GM23338 (cell line): ENCODE measurements around the gene SH3BP2. TPM values are rescaled to one million over a fixed set of nuclear protein-coding genes. Genes with fewer than 3 reads are reported as not detected.

Experiments used
- ATAC-seq: fragments of 200-7000 bp; cut with Tn5 transposase; 3 replicates; pipeline ENCODE4 v1.9.1; 2020
- DNase-seq: peaks from one replicate; pipeline ENCODE4 v3.0.0-alpha.2; 2015; ENCODE audit warnings: low spot score
- H2AFZ ChIP-seq: fragments of 200-600 bp; sonication (generic); 2 replicates; pipeline ENCODE4 v1.8.0; 2016; ENCODE audit warnings: antibody characterized with exemption, mild to moderate bottlenecking, moderate library complexity
- H3F3A ChIP-seq: fragments of 200-600 bp; sonication (generic); replicated peaks from 2 replicates; pipeline ENCODE4 v1.8.0; 2017; ENCODE audit warnings: antibody characterized with exemption, mixed run types, low read depth
- H3K27ac ChIP-seq: fragments of 200-600 bp; sonication (generic); 2 replicates; pipeline ENCODE4 v1.6.1; 2016; ENCODE audit warnings: low read depth
- H3K27me3 ChIP-seq: fragments of 200-600 bp; sonication (generic); 2 replicates; pipeline ENCODE4 v1.8.0; 2016; ENCODE audit warnings: mild to moderate bottlenecking, mixed run types, moderate library complexity; ENCODE audit not compliant: insufficient read depth
- H3K36me3 ChIP-seq: fragments of 200-600 bp; sonication (generic); 2 replicates; pipeline ENCODE4 v1.8.0; 2016; ENCODE audit warnings: mild to moderate bottlenecking; ENCODE audit not compliant: insufficient read depth
- H3K4me1 ChIP-seq: fragments of 200-600 bp; sonication (generic); 2 replicates; pipeline ENCODE4 v1.8.0; 2016; ENCODE audit warnings: mild to moderate bottlenecking, moderate library complexity; ENCODE audit not compliant: insufficient read depth
- H3K4me2 ChIP-seq: fragments of 200-600 bp; sonication (generic); 2 replicates; pipeline ENCODE4 v1.7.1; 2017; ENCODE audit warnings: mixed run types
- H3K4me3 ChIP-seq: fragments of 200-600 bp; sonication (generic); 2 replicates; pipeline ENCODE4 v1.6.1; 2016; ENCODE audit warnings: mixed run types
- H3K79me2 ChIP-seq: fragments of 200-600 bp; sonication (generic); replicated peaks from 2 replicates; pipeline ENCODE4 v1.8.0; 2017; ENCODE audit warnings: mild to moderate bottlenecking; ENCODE audit not compliant: insufficient read depth
- H3K9me2 ChIP-seq: fragments of 200-600 bp; sonication (generic); 2 replicates; pipeline ENCODE4 v1.8.0; 2017; ENCODE audit not compliant: insufficient read depth
- H4K20me1 ChIP-seq: fragments of 200-600 bp; sonication (generic); replicated peaks from 2 replicates; pipeline ENCODE4 v1.8.0; 2017; ENCODE audit warnings: mild to moderate bottlenecking; ENCODE audit not compliant: insufficient read depth
- H3K27ac Mint-ChIP-seq: 2 replicates; pipeline ENCODE4 v1.8.0; 2020; ENCODE audit warnings: inconsistent platforms, mild to moderate bottlenecking, moderate library complexity, mixed read lengths
- H3K27me3 Mint-ChIP-seq: 3 replicates; pipeline ENCODE4 v1.8.0; 2022; ENCODE audit warnings: low read depth, mild to moderate bottlenecking, moderate library complexity, mixed read lengths, inconsistent platforms; ENCODE audit not compliant: insufficient read depth, poor library complexity
- H3K36me3 Mint-ChIP-seq: 3 replicates; pipeline ENCODE4 v1.8.0; 2021; ENCODE audit warnings: low read depth, mild to moderate bottlenecking, inconsistent platforms, moderate library complexity, mixed read lengths
- H3K4me1 Mint-ChIP-seq: 3 replicates; pipeline ENCODE4 v1.8.0; 2020; ENCODE audit warnings: mild to moderate bottlenecking, inconsistent platforms, mixed read lengths
- H3K4me3 Mint-ChIP-seq: 3 replicates; pipeline ENCODE4 v1.8.0; 2021; ENCODE audit warnings: moderate library complexity, mild to moderate bottlenecking, inconsistent platforms, mixed read lengths
- H3K9me3 Mint-ChIP-seq: 3 replicates; pipeline ENCODE4 v1.8.0; 2020; ENCODE audit warnings: moderate library complexity, mild to moderate bottlenecking, inconsistent platforms, mixed read lengths
- CREB1 ChIP-seq: fragments of 250-450 bp; sonication (Bioruptor Pico); IDR thresholded peaks from 2 replicates; pipeline ENCODE4 v1.5.0; 2020; ENCODE audit warnings: low read depth, mild to moderate bottlenecking, moderate library complexity
- EZH2 ChIP-seq: fragments of 200-600 bp; sonication (generic); IDR thresholded peaks from one replicate; pipeline ENCODE4 v1.8.0; 2017; ENCODE audit warnings: antibody characterized with exemption, mild to moderate bottlenecking, low read depth; ENCODE audit not compliant: unreplicated experiment
- EZH2phosphoT487 ChIP-seq: fragments of 200-600 bp; sonication (generic); IDR thresholded peaks from one replicate; pipeline ENCODE4 v1.8.1; 2018; ENCODE audit warnings: antibody characterized with exemption; ENCODE audit not compliant: unreplicated experiment
- JUNB ChIP-seq: IDR thresholded peaks from one replicate; pipeline ENCODE4 v1.6.1; 2016; ENCODE audit warnings: antibody characterized with exemption; ENCODE audit not compliant: unreplicated experiment
- NANOG ChIP-seq: IDR thresholded peaks from 2 replicates; pipeline ENCODE4 v1.6.1; 2016; ENCODE audit warnings: antibody characterized with exemption, borderline replicate concordance
- POLR2AphosphoS5 ChIP-seq: IDR thresholded peaks from 2 replicates; pipeline ENCODE4 v1.6.1; 2016; ENCODE audit warnings: antibody characterized with exemption, low read depth
- STAT1 ChIP-seq: IDR thresholded peaks from one replicate; pipeline ENCODE4 v1.6.1; 2016; ENCODE audit warnings: antibody characterized with exemption; ENCODE audit not compliant: unreplicated experiment
- ZNF114 ChIP-seq: fragments of 250-450 bp; sonication (Bioruptor Pico); IDR thresholded peaks from 2 replicates; pipeline ENCODE4 v1.5.0; 2020; ENCODE audit warnings: mild to moderate bottlenecking, moderate library complexity
- ZNF331 ChIP-seq: fragments of 250-450 bp; sonication (Bioruptor Pico); IDR thresholded peaks from 2 replicates; pipeline ENCODE4 v1.5.0; 2020; ENCODE audit warnings: low read depth, mild to moderate bottlenecking, moderate library complexity
- polyA plus RNA-seq: library from polyadenylated mRNA; unstranded; fragments of >200 nt; fragmentation: Nextera tagmentation; extraction: Ambion mirVana; gene quantifications from 2 replicates; pipeline ENCODE4 v1.2.1, GENCODE V29; 2016
- total RNA-seq: library from RNA; depleted of rRNA; stranded (reverse); fragments of >200 nt; shearing (Covaris generic); gene quantifications from 2 replicates; pipeline ENCODE4 v1.2.3, GENCODE V29; 2014
- TF ChIP-seq, protein P1 (sequence below): IDR thresholded peaks from one replicate; pipeline ENCODE4 v1.6.1; 2018; ENCODE audit warnings: antibody characterized with exemption; ENCODE audit not compliant: unreplicated experiment
- TF ChIP-seq, protein P2 (sequence below): IDR thresholded peaks from 2 replicates; pipeline ENCODE4 v1.6.1; 2016; ENCODE audit warnings: antibody characterized with exemption
- TF ChIP-seq, protein P3 (sequence below): fragments of 250-450 bp; sonication (Bioruptor Pico); IDR thresholded peaks from 2 replicates; pipeline ENCODE4 v1.5.0; 2020; ENCODE audit warnings: mild to moderate bottlenecking, moderate library complexity
- TF ChIP-seq, protein P4 (sequence below), 2 experiments: fragments of 200-600 bp in 1 of 2; sonication (generic) in 1 of 2; conservative IDR thresholded peaks; 2 replicates each; pipeline versions ENCODE4 v1.5.1 to v1.6.1; 2016 to 2017; ENCODE audit warnings: antibody characterized with exemption in 2 of 2, low read depth in 2 of 2, mild to moderate bottlenecking in 2 of 2, moderate library complexity in 1 of 2

Gene SH3BP2
- total and polyA plus RNA-seq, 2 experiments from 2014 or later: 15.2 to 43.9 TPM

DNA sequence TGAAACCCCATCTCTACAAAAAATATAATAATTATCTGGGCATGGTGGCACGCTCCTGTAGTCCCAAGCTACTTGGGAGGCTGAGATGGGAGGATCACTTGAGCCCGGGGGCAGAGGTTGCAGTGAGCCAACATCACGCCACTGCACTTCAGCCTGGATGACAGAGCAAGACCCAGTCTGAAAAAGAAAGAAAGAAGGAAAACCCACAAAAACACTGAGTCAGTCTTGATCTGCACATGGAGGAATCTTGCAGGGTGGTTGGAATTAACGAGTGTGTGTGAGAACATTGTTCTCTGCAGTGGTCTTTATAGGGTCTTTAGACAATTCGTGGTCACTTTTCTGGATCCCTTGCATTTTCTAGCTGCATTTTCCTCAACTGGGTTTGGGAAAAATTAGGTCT is 74.0 kb downstream of the SH3BP2 start:
- Histone ChIP-seq H3F3A (0 out of 2 replicates have a peak, but pooled peaks cover 2% of the 10 kb centered on the region), H3K27me3 (no peaks in the 10 kb centered on the region), H3K4me3 (no peak overlapping the region), H3K36me3 (no peaks in the 10 kb centered on the region), H3K4me1 (peaks cover 62% of the 10 kb centered on the region), H3K9me2 (no peaks in the 10 kb centered on the region), H4K20me1 (peaks cover 6% of the 10 kb centered on the region; the same call in 1 of the 2 replicates), H2AFZ (no peak overlapping the region), H3K79me2 (peaks cover 92% of the 10 kb centered on the region), H3K4me2 (peak overlapping the region; percentile 44), H3K27ac (peak overlapping the region; percentile 92)
- Mint-ChIP-seq H3K27ac (peak overlapping the region; percentile 73; the same call in 1 of the 2 replicates), H3K36me3 (no peaks in the 10 kb centered on the region), H3K27me3 (no peaks in the 10 kb centered on the region), H3K4me3 (no peak overlapping the region), H3K4me1 (peaks cover 61% of the 10 kb centered on the region), H3K9me3 (no peaks in the 10 kb centered on the region)
- DNase-seq (no peak), ATAC-seq (no peak)
- TF ChIP-seq JUNB: no peak
- TF ChIP-seq, protein P1, sequence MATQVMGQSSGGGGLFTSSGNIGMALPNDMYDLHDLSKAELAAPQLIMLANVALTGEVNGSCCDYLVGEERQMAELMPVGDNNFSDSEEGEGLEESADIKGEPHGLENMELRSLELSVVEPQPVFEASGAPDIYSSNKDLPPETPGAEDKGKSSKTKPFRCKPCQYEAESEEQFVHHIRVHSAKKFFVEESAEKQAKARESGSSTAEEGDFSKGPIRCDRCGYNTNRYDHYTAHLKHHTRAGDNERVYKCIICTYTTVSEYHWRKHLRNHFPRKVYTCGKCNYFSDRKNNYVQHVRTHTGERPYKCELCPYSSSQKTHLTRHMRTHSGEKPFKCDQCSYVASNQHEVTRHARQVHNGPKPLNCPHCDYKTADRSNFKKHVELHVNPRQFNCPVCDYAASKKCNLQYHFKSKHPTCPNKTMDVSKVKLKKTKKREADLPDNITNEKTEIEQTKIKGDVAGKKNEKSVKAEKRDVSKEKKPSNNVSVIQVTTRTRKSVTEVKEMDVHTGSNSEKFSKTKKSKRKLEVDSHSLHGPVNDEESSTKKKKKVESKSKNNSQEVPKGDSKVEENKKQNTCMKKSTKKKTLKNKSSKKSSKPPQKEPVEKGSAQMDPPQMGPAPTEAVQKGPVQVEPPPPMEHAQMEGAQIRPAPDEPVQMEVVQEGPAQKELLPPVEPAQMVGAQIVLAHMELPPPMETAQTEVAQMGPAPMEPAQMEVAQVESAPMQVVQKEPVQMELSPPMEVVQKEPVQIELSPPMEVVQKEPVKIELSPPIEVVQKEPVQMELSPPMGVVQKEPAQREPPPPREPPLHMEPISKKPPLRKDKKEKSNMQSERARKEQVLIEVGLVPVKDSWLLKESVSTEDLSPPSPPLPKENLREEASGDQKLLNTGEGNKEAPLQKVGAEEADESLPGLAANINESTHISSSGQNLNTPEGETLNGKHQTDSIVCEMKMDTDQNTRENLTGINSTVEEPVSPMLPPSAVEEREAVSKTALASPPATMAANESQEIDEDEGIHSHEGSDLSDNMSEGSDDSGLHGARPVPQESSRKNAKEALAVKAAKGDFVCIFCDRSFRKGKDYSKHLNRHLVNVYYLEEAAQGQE: no peak
- TF ChIP-seq, protein P2, sequence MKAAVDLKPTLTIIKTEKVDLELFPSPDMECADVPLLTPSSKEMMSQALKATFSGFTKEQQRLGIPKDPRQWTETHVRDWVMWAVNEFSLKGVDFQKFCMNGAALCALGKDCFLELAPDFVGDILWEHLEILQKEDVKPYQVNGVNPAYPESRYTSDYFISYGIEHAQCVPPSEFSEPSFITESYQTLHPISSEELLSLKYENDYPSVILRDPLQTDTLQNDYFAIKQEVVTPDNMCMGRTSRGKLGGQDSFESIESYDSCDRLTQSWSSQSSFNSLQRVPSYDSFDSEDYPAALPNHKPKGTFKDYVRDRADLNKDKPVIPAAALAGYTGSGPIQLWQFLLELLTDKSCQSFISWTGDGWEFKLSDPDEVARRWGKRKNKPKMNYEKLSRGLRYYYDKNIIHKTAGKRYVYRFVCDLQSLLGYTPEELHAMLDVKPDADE: no peak
- no peak for TF ChIP-seq POLR2AphosphoS5
- no peak for TF ChIP-seq NANOG
- no peak for TF ChIP-seq EZH2
- TF ChIP-seq, protein P3, sequence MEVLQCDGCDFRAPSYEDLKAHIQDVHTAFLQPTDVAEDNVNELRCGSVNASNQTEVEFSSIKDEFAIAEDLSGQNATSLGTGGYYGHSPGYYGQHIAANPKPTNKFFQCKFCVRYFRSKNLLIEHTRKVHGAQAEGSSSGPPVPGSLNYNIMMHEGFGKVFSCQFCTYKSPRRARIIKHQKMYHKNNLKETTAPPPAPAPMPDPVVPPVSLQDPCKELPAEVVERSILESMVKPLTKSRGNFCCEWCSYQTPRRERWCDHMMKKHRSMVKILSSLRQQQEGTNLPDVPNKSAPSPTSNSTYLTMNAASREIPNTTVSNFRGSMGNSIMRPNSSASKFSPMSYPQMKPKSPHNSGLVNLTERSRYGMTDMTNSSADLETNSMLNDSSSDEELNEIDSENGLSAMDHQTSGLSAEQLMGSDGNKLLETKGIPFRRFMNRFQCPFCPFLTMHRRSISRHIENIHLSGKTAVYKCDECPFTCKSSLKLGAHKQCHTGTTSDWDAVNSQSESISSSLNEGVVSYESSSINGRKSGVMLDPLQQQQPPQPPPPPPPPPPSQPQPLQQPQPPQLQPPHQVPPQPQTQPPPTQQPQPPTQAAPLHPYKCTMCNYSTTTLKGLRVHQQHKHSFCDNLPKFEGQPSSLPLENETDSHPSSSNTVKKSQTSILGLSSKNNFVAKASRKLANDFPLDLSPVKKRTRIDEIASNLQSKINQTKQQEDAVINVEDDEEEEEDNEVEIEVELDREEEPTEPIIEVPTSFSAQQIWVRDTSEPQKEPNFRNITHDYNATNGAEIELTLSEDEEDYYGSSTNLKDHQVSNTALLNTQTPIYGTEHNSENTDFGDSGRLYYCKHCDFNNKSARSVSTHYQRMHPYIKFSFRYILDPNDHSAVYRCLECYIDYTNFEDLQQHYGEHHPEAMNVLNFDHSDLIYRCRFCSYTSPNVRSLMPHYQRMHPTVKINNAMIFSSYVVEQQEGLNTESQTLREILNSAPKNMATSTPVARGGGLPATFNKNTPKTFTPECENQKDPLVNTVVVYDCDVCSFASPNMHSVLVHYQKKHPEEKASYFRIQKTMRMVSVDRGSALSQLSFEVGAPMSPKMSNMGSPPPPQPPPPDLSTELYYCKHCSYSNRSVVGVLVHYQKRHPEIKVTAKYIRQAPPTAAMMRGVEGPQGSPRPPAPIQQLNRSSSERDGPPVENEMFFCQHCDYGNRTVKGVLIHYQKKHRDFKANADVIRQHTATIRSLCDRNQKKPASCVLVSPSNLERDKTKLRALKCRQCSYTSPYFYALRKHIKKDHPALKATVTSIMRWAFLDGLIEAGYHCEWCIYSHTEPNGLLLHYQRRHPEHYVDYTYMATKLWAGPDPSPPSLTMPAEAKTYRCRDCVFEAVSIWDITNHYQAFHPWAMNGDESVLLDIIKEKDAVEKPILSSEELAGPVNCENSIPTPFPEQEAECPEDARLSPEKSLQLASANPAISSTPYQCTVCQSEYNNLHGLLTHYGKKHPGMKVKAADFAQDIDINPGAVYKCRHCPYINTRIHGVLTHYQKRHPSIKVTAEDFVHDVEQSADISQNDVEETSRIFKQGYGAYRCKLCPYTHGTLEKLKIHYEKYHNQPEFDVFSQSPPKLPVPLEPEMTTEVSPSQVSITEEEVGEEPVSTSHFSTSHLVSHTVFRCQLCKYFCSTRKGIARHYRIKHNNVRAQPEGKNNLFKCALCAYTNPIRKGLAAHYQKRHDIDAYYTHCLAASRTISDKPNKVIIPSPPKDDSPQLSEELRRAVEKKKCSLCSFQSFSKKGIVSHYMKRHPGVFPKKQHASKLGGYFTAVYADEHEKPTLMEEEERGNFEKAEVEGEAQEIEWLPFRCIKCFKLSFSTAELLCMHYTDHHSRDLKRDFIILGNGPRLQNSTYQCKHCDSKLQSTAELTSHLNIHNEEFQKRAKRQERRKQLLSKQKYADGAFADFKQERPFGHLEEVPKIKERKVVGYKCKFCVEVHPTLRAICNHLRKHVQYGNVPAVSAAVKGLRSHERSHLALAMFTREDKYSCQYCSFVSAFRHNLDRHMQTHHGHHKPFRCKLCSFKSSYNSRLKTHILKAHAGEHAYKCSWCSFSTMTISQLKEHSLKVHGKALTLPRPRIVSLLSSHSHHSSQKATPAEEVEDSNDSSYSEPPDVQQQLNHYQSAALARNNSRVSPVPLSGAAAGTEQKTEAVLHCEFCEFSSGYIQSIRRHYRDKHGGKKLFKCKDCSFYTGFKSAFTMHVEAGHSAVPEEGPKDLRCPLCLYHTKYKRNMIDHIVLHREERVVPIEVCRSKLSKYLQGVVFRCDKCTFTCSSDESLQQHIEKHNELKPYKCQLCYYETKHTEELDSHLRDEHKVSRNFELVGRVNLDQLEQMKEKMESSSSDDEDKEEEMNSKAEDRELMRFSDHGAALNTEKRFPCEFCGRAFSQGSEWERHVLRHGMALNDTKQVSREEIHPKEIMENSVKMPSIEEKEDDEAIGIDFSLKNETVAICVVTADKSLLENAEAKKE: no peak
- TF ChIP-seq STAT1: no peak
- TF ChIP-seq, protein P4, sequence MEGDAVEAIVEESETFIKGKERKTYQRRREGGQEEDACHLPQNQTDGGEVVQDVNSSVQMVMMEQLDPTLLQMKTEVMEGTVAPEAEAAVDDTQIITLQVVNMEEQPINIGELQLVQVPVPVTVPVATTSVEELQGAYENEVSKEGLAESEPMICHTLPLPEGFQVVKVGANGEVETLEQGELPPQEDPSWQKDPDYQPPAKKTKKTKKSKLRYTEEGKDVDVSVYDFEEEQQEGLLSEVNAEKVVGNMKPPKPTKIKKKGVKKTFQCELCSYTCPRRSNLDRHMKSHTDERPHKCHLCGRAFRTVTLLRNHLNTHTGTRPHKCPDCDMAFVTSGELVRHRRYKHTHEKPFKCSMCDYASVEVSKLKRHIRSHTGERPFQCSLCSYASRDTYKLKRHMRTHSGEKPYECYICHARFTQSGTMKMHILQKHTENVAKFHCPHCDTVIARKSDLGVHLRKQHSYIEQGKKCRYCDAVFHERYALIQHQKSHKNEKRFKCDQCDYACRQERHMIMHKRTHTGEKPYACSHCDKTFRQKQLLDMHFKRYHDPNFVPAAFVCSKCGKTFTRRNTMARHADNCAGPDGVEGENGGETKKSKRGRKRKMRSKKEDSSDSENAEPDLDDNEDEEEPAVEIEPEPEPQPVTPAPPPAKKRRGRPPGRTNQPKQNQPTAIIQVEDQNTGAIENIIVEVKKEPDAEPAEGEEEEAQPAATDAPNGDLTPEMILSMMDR (conservative IDR thresholded peaks at IDR 0.05; ENCODE audit: low read depth in 2 of 2): no peak
- TF ChIP-seq ZNF114 (CRISPR knock-in tag): no peak
- no peak for TF ChIP-seq EZH2phosphoT487
- TF ChIP-seq ZNF331 (CRISPR knock-in tag): no peak
- TF ChIP-seq CREB1: no peak
